GM11168 (cell line): ENCODE data around the gene KCTD5.

Experiments used
- in situ Hi-C: fragments of 300-500 bp; cut with MboI; formaldehyde crosslinking; loops from one replicate; pipeline ENCODE4 v1.12.0; 2022; ENCODE audit warnings: low sequenced_read_pairs; ENCODE audit not compliant: unreplicated experiment

KCTD5 gene

DNA sequence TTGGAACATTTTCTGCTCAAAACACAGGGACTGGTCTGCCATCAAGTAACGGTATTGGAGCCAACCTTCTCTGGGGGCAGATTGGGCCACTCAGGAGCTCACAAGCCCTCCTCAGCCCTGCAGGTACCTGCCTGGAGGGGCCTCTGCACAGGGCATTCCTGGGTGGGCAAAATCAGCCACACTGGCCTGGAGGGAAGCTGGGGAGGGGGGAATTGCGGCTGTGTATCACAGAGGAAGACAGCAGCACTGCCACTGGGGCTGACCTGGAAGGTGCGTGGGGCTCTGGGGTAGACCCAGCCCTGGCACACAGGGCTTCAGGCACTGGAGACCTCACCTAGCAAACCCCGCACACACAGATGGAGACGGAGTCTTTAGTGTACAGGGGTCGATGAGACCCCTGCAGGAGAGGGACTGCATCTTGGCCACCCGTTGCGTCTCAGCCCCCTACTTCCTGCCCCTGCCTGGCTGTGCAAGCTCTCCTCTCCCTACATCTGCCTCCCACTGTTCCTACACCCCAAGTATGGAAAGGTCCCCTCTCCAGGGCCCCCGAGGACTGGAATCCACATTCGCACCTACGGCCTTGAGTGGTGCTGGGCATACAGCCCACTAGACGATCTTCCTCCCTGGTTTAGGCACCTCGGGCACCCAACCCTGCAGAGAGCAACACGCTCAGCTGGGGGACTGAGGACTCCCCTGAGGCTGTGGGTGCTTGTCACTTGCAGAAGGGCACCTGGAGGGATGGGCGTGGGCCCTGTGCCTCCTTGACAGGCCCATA lies 63.0 kb downstream of the KCTD5 start:
- in situ Hi-C loops, result no loop called here

DNA sequence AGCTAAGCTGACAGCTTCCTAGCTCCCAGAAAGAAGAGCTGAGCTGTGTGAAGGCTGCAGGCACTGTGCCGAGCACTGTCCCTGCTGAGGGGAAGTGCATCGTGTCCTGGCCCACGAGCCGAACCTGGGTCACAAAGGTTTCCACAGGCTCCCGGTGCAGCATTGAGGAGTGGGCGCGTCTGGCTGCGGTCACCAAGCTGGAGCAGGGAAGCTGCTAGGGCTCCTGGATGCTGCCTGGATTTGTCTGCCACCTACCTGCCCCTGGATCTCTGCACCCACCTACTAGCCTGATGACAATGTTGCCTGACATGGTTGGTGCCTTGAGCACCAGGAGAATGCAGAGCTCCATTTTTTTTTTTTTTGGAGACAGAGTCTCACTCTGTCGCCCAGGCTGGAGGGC lies 63.6 kb downstream of the KCTD5 start:
- in situ Hi-C loops, result no loop called here

DNA sequence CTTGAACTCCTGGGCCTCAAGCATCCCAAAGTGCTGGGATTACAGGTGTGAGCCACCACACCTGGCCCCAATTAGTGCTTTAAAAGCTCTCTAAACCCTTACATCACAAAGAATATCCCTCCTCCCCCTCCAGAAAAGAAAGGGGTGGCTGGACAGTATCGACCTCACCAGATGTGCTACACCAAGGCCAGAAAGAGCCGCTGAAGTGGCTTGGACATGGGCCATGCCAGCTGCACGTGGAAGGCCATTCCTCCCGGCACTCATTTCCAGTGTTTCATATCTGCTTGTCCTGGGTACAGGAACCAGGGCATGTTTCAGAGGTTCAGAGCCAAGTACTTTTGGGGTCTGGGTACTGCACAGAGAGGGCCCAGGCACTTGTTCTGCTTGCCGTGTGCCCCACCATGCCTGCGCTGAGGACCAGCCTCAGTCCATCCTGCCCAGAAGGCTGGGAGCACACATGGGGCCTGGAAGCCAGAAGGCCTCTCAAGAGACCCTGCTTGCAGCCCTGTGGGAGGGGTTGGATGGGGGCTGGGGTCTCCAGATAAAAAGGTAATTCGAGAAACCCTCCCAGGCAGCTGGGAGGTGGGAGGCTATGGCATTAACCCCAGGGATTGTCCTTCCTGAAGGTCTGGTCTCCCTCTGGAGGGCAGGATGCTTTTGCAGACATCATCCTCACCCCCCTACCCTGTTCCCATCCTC lies 66.6 kb downstream of the KCTD5 start:
- in situ Hi-C loops, result no loop called here

GRCh38 chr16:2749476-2749875 lies 67.2 kb downstream of the KCTD5 start:
- in situ Hi-C loops, result no loop called here

GRCh38 chr16:2749936-2750335 lies 67.6 kb downstream of the KCTD5 start:
- in situ Hi-C loops, result no loop called here

DNA sequence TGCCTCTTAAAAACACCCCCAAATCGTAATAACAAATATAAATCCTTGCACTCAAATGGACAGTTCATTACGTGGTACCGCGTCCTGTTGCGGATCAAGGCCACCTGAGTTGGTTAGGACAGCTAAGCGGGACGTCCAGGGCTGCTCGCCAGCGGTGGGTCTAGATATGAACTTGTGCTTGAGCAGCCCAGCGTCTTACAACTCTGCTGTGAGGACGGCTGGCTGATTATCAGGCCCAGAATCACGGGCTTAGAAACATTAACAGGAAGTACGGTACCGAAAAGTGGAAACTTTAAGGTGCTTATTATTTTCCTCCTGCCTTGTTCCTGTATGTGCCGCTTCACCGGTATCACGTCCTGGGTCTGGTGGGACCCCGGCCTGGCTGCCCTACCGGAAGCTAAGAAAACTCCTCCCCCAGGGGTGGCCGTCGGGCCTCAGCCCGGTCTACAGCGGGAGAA lies 69.3 kb downstream of the KCTD5 start:
- in situ Hi-C loops, result no loop called here

DNA sequence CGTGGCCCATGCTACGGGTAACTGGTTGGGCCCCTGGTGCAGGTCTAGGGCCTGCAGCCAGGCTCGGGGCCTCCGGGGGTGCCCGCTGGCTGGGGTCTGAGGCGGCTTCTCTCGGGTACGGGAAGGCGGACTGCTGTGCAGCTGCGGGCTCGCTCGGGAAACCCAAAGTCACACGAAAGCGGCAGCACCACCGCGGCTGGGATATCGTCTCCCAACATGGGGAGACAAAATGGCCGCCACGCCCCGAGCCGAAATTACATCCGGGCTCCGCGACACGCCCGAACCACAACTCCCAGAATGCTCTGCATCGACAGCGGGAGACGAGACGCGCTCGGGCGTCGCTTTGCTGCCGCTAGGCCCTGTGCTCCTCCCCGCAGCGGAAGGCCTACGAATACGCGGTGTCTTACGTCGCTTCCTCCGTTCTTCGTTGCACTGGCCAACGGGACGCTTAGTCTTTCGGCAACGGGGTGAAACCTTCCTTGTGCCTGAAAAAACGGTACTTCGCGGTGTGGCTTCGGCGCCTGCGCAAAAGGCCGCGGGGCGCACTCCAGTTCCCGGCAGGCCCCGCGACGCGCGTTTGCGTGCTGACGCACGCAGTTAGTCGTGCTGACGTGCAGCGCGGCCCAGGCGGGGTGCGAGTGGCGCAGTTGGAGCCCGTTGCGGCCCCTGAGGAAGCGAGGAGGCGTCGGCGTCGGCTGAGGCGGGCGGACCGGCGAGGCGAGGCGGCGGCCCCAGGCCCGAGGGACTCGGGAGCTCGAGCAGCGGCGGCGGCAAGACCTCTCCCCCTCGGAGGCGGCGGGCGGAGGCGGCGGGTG lies 69.9 kb downstream of the KCTD5 start, which contains the start of gene SRRM2:
TSS of gene SRRM2 (plus strand) at position 604 of the 815 bp plus-strand sequence. CDS start 3,727 bp downstream, outside the sequence.
- in situ Hi-C loops, result no loop called here

DNA sequence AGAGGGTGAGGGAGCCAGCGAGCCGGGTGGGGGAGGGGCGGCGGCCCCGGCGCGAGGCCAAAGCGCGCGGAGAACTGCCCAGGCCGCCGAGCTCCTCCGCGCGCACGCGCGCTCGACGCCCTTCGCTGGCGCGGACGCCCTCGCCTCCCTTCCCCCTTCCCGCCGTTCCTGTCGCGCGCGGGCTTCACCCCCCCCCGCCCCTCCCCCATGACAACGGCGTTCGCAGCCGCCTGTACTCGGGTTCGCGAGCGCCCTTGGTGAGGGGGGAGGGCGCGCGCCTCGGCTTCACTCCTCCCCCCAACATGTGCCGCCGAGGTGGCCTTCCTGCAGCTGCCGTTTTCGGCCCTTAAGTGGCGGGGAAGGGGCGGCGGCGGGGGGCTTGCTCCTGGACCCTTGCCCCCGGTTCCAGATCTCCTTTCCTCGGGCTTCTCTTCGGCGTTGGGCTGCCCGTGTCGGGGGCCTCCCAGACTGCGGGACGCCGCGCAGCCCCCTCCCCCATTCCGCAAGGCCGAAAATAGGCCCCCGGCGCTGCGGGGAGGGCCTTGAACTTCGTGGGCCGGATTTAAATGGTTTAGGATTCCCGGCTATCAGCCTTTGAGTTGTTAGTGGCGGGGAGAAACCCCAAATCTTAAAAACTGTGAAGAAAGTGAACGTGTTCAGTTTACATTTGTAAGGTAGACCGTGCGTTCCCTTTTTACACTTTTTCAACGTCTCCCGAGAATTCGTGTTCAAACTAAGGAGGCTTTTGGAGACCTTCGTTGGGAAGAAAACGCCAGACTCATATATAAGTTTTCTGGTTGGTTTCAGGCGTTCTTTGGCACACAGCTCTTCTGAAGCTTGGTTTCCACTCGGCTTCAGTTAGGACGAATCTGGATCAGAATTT lies 70.8 kb downstream of the KCTD5 start:
- in situ Hi-C loops, result no loop called here

GRCh38 chr16:2753733-2754020 lies 71.4 kb downstream of the KCTD5 start:
- in situ Hi-C loops, result no loop called here

- in situ Hi-C loops, result no loop called here
These were observed 72.8 kb downstream of the KCTD5 start for GRCh38 chr16:2755158-2755557.

- in situ Hi-C loops, result no loop called here
These were observed 74.1 kb downstream of the KCTD5 start for GRCh38 chr16:2756288-2757015.

DNA sequence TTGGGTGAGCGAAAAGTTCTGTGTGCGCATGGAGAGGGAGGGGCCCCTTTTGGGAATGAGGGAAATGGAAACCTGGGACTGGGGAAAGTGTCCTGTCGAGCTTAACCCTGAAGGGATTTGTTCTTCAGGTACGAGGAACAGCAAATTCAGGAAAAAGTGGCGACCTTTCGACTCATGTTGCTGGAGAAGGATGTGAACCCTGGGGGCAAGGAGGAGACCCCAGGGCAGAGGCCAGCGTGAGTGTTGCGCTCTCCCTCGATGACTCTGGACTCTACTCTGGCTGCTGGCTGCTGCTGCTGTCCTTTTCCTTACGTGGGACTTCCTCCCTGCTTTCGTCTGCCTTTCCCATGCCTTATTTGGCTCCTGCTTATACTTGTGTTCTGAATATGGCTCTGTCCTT lies 75.0 kb downstream of the KCTD5 start:
- in situ Hi-C loops, result no loop called here
